GM23338 (cell line): ENCODE results near the gene CMSS1. TPM values are rescaled to one million over a fixed set of nuclear protein-coding genes. Genes with fewer than 3 reads are reported as not detected.

Source experiments
- ATAC-seq: fragments of 200-7000 bp; cut with Tn5 transposase; 3 replicates; pipeline ENCODE4 v1.9.1; 2020
- DNase-seq: peaks from one replicate; pipeline ENCODE4 v3.0.0-alpha.2; 2015; ENCODE audit warnings: low spot score
- H2AFZ ChIP-seq: fragments of 200-600 bp; sonication (generic); 2 replicates; pipeline ENCODE4 v1.8.0; 2016; ENCODE audit warnings: antibody characterized with exemption, mild to moderate bottlenecking, moderate library complexity
- H3F3A ChIP-seq: fragments of 200-600 bp; sonication (generic); replicated peaks from 2 replicates; pipeline ENCODE4 v1.8.0; 2017; ENCODE audit warnings: antibody characterized with exemption, mixed run types, low read depth
- H3K27ac ChIP-seq: fragments of 200-600 bp; sonication (generic); 2 replicates; pipeline ENCODE4 v1.6.1; 2016; ENCODE audit warnings: low read depth
- H3K27me3 ChIP-seq: fragments of 200-600 bp; sonication (generic); 2 replicates; pipeline ENCODE4 v1.8.0; 2016; ENCODE audit warnings: mild to moderate bottlenecking, mixed run types, moderate library complexity; ENCODE audit not compliant: insufficient read depth
- H3K36me3 ChIP-seq: fragments of 200-600 bp; sonication (generic); 2 replicates; pipeline ENCODE4 v1.8.0; 2016; ENCODE audit warnings: mild to moderate bottlenecking; ENCODE audit not compliant: insufficient read depth
- H3K4me1 ChIP-seq: fragments of 200-600 bp; sonication (generic); 2 replicates; pipeline ENCODE4 v1.8.0; 2016; ENCODE audit warnings: mild to moderate bottlenecking, moderate library complexity; ENCODE audit not compliant: insufficient read depth
- H3K4me2 ChIP-seq: fragments of 200-600 bp; sonication (generic); 2 replicates; pipeline ENCODE4 v1.7.1; 2017; ENCODE audit warnings: mixed run types
- H3K4me3 ChIP-seq: fragments of 200-600 bp; sonication (generic); 2 replicates; pipeline ENCODE4 v1.6.1; 2016; ENCODE audit warnings: mixed run types
- H3K79me2 ChIP-seq: fragments of 200-600 bp; sonication (generic); replicated peaks from 2 replicates; pipeline ENCODE4 v1.8.0; 2017; ENCODE audit warnings: mild to moderate bottlenecking; ENCODE audit not compliant: insufficient read depth
- H3K9me2 ChIP-seq: fragments of 200-600 bp; sonication (generic); 2 replicates; pipeline ENCODE4 v1.8.0; 2017; ENCODE audit not compliant: insufficient read depth
- H4K20me1 ChIP-seq: fragments of 200-600 bp; sonication (generic); replicated peaks from 2 replicates; pipeline ENCODE4 v1.8.0; 2017; ENCODE audit warnings: mild to moderate bottlenecking; ENCODE audit not compliant: insufficient read depth
- H3K27ac Mint-ChIP-seq: 2 replicates; pipeline ENCODE4 v1.8.0; 2020; ENCODE audit warnings: inconsistent platforms, mild to moderate bottlenecking, moderate library complexity, mixed read lengths
- H3K27me3 Mint-ChIP-seq: 3 replicates; pipeline ENCODE4 v1.8.0; 2022; ENCODE audit warnings: low read depth, mild to moderate bottlenecking, moderate library complexity, mixed read lengths, inconsistent platforms; ENCODE audit not compliant: insufficient read depth, poor library complexity
- H3K36me3 Mint-ChIP-seq: 3 replicates; pipeline ENCODE4 v1.8.0; 2021; ENCODE audit warnings: low read depth, mild to moderate bottlenecking, inconsistent platforms, moderate library complexity, mixed read lengths
- H3K4me1 Mint-ChIP-seq: 3 replicates; pipeline ENCODE4 v1.8.0; 2020; ENCODE audit warnings: mild to moderate bottlenecking, inconsistent platforms, mixed read lengths
- H3K4me3 Mint-ChIP-seq: 3 replicates; pipeline ENCODE4 v1.8.0; 2021; ENCODE audit warnings: moderate library complexity, mild to moderate bottlenecking, inconsistent platforms, mixed read lengths
- H3K9me3 Mint-ChIP-seq: 3 replicates; pipeline ENCODE4 v1.8.0; 2020; ENCODE audit warnings: moderate library complexity, mild to moderate bottlenecking, inconsistent platforms, mixed read lengths
- CREB1 ChIP-seq: fragments of 250-450 bp; sonication (Bioruptor Pico); IDR thresholded peaks from 2 replicates; pipeline ENCODE4 v1.5.0; 2020; ENCODE audit warnings: low read depth, mild to moderate bottlenecking, moderate library complexity
- CTCF ChIP-seq, 2 experiments: fragments of 200-600 bp in 1 of 2; sonication (generic) in 1 of 2; conservative IDR thresholded peaks; 2 replicates each; pipeline versions ENCODE4 v1.5.1 to v1.6.1; 2016 to 2017; ENCODE audit warnings: antibody characterized with exemption in 2 of 2, low read depth in 2 of 2, mild to moderate bottlenecking in 2 of 2, moderate library complexity in 1 of 2
- ETS1 ChIP-seq: IDR thresholded peaks from 2 replicates; pipeline ENCODE4 v1.6.1; 2016; ENCODE audit warnings: antibody characterized with exemption
- EZH2 ChIP-seq: fragments of 200-600 bp; sonication (generic); IDR thresholded peaks from one replicate; pipeline ENCODE4 v1.8.0; 2017; ENCODE audit warnings: antibody characterized with exemption, mild to moderate bottlenecking, low read depth; ENCODE audit not compliant: unreplicated experiment
- EZH2phosphoT487 ChIP-seq: fragments of 200-600 bp; sonication (generic); IDR thresholded peaks from one replicate; pipeline ENCODE4 v1.8.1; 2018; ENCODE audit warnings: antibody characterized with exemption; ENCODE audit not compliant: unreplicated experiment
- JUNB ChIP-seq: IDR thresholded peaks from one replicate; pipeline ENCODE4 v1.6.1; 2016; ENCODE audit warnings: antibody characterized with exemption; ENCODE audit not compliant: unreplicated experiment
- NANOG ChIP-seq: IDR thresholded peaks from 2 replicates; pipeline ENCODE4 v1.6.1; 2016; ENCODE audit warnings: antibody characterized with exemption, borderline replicate concordance
- POLR2AphosphoS5 ChIP-seq: IDR thresholded peaks from 2 replicates; pipeline ENCODE4 v1.6.1; 2016; ENCODE audit warnings: antibody characterized with exemption, low read depth
- REST ChIP-seq: IDR thresholded peaks from one replicate; pipeline ENCODE4 v1.6.1; 2018; ENCODE audit warnings: antibody characterized with exemption; ENCODE audit not compliant: unreplicated experiment
- STAT1 ChIP-seq: IDR thresholded peaks from one replicate; pipeline ENCODE4 v1.6.1; 2016; ENCODE audit warnings: antibody characterized with exemption; ENCODE audit not compliant: unreplicated experiment
- ZNF114 ChIP-seq: fragments of 250-450 bp; sonication (Bioruptor Pico); IDR thresholded peaks from 2 replicates; pipeline ENCODE4 v1.5.0; 2020; ENCODE audit warnings: mild to moderate bottlenecking, moderate library complexity
- ZNF331 ChIP-seq: fragments of 250-450 bp; sonication (Bioruptor Pico); IDR thresholded peaks from 2 replicates; pipeline ENCODE4 v1.5.0; 2020; ENCODE audit warnings: low read depth, mild to moderate bottlenecking, moderate library complexity
- polyA plus RNA-seq: library from polyadenylated mRNA; unstranded; fragments of >200 nt; fragmentation: Nextera tagmentation; extraction: Ambion mirVana; gene quantifications from 2 replicates; pipeline ENCODE4 v1.2.1, GENCODE V29; 2016
- total RNA-seq: library from RNA; depleted of rRNA; stranded (reverse); fragments of >200 nt; shearing (Covaris generic); gene quantifications from 2 replicates; pipeline ENCODE4 v1.2.3, GENCODE V29; 2014

CMSS1 gene
- total and polyA plus RNA-seq, 2 experiments from 2014 or later, result 39.4 to 187 TPM

GRCh38 chr3:100007313-100007712, 189.7 kb downstream of the CMSS1 start:
- Mint-ChIP-seq H3K4me1 (peaks cover 39% of the 10 kb centered on the region), H3K36me3 (no peaks in the 10 kb centered on the region), H3K4me3 (no peak overlapping the region), H3K27me3 (no peaks in the 10 kb centered on the region), H3K27ac (no peak overlapping the region), H3K9me3 (no peaks in the 10 kb centered on the region)
- TF ChIP-seq CREB1 (CRISPR knock-in tag), result no peak
- no peak for TF ChIP-seq JUNB
- no peak for TF ChIP-seq NANOG
- no peak for TF ChIP-seq EZH2phosphoT487
- no peaks in the 10 kb centered on the region for H3K27me3 ChIP-seq
- H3F3A ChIP-seq, result no peaks in the 10 kb centered on the region
- no peak overlapping the region for H3K27ac ChIP-seq
- H3K79me2 ChIP-seq, result no peaks in the 10 kb centered on the region
- H2AFZ ChIP-seq, result no peak overlapping the region
- ATAC-seq (no peak), DNase-seq (no peak)
- H3K9me2 ChIP-seq, result no peaks in the 10 kb centered on the region
- no peaks in the 10 kb centered on the region for H3K36me3 ChIP-seq
- H4K20me1 ChIP-seq, result no peaks in the 10 kb centered on the region
- H3K4me2 ChIP-seq, result no peak overlapping the region
- H3K4me1 ChIP-seq, result peaks cover 34% of the 10 kb centered on the region
- H3K4me3 ChIP-seq, result no peak overlapping the region

GRCh38 chr3:100008081-100008698, 190.5 kb downstream of the CMSS1 start:
- Mint-ChIP-seq H3K36me3 (no peaks in the 10 kb centered on the region), H3K27ac (no peak overlapping the region), H3K4me3 (no peak overlapping the region), H3K4me1 (peaks cover 37% of the 10 kb centered on the region), H3K27me3 (no peaks in the 10 kb centered on the region), H3K9me3 (no peaks in the 10 kb centered on the region)
- ATAC-seq (no peak), DNase-seq (no peak)
- no peaks in the 10 kb centered on the region for H4K20me1 ChIP-seq
- H3F3A ChIP-seq, result no peaks in the 10 kb centered on the region
- no peak overlapping the region for H3K27ac ChIP-seq
- no peak overlapping the region for H3K4me3 ChIP-seq
- no peak overlapping the region for H2AFZ ChIP-seq
- H3K4me2 ChIP-seq, result no peak overlapping the region
- peaks cover 34% of the 10 kb centered on the region for H3K4me1 ChIP-seq
- H3K36me3 ChIP-seq, result no peaks in the 10 kb centered on the region
- no peaks in the 10 kb centered on the region for H3K27me3 ChIP-seq
- no peaks in the 10 kb centered on the region for H3K9me2 ChIP-seq
- H3K79me2 ChIP-seq, result no peaks in the 10 kb centered on the region
- TF ChIP-seq CREB1 (CRISPR knock-in tag) (no peak), EZH2 (no peak), EZH2phosphoT487 (no peak), REST (no peak), ZNF114 (no peak), ETS1 (no peak), JUNB (no peak), ZNF331 (no peak), NANOG (no peak), POLR2AphosphoS5 (no peak), STAT1 (no peak), CTCF (conservative IDR thresholded peaks at IDR 0.05; ENCODE audit: low read depth in 2 of 2) (no peak)
